Measurements from ENCODE around the gene NKD1.

Gene NKD1

DNA sequence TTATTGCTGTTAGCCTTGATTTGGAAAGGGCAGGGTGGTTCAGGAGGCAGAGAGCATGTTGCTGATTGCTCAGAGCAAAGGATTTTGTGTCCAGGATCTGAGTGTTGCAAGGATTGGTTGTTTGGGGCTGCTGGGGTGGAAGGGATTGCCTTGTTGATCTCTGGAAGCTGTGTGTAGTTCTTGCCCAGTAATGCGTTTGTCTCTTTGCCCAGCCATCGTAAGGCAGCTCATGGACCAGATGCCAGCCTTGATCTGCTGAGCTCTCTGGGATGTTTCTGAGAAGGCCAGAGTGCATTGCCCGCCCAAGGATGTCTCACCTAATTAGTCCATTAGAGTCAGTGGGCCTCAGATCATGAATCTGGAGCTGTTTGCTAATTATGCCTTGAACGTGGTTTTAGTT lies 33.6 kb downstream of the NKD1 start:
- DNase-seq, result no peak

GRCh38 chr16:50583211-50583610 lies 35.0 kb downstream of the NKD1 start:
- DNase-seq, result no peak

DNA sequence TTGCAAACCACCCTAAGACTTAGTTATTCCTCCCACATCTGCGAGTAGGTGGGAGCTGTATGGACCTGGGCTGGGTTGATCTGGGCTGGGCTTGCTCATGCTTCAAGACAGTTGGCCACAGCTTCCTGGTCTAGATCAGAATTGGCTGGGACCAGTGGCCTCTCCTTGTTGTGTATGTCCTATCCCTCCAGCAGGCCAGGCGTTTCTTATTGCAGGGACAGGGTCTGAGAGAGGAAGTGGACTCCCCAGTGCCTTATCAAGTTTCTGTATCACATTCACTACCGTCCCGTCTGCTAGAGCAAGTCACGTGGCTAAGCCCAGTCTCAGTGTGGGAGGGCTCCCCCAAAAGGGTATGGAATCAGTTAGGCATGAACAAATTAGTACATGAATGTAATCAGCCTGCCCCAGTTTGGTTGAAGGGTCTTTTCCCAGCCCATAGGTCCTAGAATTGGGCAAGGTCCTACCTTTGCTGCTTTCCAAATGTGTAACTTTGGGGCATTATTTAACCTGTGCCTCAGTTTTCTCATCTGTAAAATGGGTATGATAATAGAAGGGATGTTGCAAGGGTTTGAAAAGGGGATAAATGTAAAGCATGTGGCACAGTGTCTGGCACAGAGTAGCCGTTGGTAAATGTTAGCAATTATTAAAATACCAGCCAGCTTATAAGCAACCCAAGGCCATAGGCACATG lies 36.0 kb downstream of the NKD1 start:
- no peak for DNase-seq

DNA sequence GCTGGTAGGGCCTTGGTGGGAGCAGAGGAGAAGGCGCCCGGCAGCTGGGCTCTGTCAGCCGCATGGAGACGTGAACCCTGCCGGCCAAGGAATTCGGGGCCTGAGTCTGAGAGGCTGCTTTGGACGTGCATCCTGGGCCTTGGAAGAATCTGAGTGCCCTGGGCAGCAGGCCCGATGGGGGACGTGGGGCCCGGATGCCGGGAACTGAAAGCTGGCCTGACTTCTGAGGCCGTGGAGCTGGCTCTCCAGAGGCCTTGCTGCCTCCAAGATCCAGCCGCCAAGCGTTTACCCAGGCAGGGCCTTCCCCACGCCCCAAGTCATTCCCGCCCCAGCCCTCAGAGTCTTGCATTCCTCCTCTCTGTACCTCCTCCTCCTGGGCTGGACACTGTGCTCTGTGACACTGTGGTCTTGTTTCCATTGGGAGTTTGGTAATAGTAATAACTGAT lies 37.2 kb downstream of the NKD1 start:
- DNase-seq, result no peak

- no peak for DNase-seq
These were observed 39.3 kb downstream of the NKD1 start for GRCh38 chr16:50587543-50587942.

GRCh38 chr16:50588276-50588675 lies 40.1 kb downstream of the NKD1 start:
- DNase-seq, result no peak

DNA sequence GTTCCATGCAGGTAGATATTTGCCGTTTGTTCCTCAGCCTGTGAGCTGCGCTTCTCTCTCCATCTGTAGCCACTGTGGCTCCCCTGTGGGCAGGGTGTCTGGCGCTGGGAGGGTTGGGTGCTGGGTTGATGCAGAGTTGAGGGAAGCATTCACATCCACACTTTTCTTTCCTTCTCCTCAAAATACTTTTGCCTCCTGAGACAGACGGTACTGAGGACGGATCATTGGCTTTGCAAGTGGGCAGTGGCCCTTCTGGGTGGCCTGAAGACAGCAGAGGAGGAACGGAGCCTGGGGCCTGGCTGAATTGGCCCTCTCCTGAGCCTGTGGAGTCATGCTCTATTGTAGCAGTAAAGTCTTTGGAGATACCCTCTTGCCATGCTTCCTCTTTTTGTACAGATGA lies 43.0 kb downstream of the NKD1 start:
- DNase-seq, result no peak

GRCh38 chr16:50591800-50592771 lies 43.9 kb downstream of the NKD1 start:
- no peak for DNase-seq

- DNase-seq, result no peak
These were observed 44.8 kb downstream of the NKD1 start for GRCh38 chr16:50592996-50593395.

- no peak for DNase-seq
These were observed 45.4 kb downstream of the NKD1 start for GRCh38 chr16:50593410-50594150.

DNA sequence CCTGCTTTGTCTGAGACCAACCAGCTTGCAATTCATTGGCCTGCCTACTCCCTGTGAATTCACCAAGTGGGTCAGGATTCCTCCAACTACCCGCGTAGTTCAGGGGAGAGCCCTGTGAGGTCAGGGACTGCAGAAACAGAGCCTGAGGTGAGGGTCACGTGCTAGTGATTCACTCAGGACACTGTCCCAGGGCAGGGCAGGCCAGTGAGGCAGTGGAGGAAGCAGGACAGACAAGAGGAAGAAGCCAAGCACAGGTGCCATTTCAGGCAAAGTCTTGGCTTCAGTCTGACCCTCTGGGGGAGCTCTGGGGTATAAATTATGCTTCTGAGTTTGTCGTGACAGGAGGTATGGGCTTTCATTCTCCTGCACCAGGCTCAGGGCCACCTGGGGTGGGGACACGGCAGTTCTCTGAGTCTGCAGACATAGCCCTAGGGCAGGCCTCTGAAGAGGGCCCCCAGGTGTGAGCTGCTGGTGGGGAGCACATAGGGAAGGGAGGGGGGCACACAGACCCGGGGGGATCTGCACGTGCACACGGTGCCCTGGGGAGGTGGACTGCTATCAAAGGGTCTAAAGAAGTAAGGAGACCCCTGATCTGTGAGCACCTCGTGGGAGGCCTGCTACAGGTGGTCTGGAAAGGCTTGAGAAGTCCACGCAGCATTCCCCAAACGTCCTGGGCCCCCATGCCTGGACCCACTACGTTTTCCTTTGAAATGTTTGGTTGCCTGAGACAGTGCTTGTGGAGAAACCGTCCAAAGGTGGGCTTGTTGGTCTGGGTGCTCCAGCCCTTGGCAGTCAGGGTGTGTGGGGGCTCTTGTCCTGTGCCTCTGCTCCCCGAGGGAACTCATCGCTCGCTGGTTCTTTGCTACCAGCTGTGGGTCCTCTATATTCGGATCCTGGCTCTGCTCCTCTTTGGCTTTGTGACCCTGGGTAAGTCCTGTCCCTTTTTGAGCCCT lies 46.4 kb downstream of the NKD1 start:
- DNase-seq, result no peak

DNA sequence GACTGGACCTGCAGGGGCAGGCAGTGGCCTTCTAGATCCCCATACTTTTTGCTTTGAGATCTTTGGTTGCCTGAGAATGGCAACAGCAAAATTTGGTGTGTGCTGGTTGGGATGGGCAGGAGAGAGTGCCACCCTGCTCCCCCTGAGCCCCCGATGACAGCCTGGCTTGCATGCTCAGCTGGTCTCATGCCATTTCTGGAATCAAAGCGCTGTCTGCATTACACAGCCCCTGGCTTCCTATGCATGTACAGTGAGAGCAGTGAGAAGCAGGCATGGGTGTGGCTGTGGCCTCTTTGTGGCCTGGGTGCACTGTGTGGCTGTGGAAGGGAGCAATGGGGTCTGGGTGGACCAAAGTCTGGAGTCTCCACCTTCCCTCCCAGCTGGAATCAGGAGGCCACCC lies 47.7 kb downstream of the NKD1 start:
- DNase-seq, result no peak

DNA sequence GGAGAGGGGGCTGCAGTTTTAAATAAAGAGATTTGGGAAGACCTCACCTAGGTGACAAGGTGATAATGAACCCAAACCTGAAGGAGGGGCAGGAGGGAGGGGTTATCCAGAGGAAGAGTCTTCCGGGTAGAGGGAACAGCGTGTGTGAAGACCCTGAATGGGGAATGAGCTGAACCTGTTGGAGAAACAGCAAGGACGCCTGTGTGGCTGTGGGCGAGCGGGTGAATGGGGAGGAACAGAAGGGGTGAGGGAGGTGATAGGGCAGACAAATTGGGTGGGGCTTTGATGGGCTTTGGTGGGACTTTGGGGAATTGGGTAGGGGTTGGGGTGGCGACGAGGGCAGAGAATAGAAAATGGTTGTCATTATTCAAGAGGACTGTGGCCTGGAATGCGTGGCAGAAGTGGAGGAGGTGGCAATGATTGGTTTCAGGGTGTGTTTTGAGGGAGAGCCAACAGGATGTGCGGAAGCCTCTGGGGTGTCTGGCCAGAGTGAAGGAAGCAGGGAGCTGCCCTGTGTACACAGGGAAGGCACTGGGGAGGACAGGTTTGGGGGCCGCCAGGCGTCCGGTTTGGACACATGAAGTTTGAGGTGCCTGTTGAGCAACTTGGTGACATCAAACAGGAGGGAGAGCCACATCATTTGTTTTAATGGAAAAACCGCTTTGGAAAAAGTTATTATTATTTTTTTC lies 48.7 kb downstream of the NKD1 start:
- DNase-seq, result no peak

- no peak for DNase-seq
These were observed 49.5 kb downstream of the NKD1 start for GRCh38 chr16:50597563-50598255.

DNA sequence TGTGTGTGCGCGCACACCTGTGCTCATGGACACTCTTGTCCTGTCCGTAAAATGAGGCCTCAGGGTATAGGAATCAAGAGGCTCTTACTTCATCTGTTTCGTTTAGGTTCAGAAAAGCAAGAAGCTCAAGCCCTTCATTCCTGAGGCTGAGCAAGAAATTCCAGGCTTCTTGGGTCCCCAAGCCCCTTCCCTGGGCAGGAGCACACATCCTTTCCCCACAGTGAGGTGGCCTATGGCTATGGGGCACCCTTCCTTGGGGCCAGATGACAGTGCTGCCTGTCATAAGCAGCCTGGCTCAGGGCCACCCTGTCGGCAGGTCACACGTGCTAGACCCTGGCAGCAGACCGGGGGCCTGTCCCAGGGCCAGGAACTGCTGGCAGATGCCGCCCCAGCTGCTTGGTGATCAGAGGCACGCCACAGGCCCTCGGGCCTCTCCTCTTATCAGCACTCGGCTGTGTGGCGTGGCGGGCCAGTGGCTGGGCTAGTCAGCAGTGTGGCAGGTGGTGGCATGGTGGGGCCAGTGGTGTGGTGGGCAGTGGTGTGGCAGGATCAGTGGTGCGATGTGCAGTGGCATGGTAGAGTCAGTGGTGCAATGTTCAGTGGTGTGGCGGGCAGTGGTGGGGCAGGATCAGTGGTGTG lies 50.2 kb downstream of the NKD1 start:
- DNase-seq, result no peak

DNA sequence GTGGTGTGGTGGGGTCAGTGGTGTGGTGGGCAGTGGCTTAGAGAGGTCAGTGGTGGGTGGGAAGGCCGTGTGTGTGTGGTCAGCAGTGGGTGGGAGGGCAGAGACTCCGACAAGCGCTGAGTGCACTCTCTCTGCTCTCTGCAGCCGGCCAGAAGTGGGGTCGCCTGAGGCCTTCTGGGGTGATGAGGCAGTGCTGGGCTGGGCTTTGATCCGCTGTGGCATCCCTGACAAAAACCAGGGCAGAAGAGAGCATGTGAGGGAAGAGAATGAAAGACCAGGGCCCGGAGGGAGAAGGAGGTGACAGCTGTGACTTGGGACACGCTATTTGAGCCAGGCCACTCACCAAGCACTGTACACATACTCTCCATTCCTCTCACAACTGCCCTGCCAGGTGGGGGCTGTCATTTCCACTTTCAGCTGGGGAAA lies 50.8 kb downstream of the NKD1 start:
- no peak for DNase-seq

DNA sequence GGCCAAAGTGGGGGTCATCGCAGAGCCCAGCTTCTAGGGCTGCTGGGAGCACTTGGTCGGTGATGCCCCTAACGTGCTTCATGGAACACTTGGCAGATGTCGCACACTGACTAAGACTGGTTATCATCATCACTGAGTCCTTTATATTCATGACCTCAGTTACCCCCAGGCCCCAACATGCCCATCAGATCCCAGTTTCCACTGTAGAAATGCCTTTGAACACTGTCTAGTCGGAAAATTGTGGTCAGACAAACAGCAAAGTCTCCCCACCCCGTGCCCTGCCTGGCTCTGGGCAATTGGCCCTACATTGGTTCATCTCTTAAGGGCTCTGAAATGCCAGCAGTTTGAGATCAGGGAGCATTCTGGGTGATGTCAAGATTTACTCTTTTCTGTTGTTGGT lies 51.3 kb downstream of the NKD1 start:
- DNase-seq, result no peak

- no peak for DNase-seq
These were observed 52.5 kb downstream of the NKD1 start for GRCh38 chr16:50600582-50601283.

GRCh38 chr16:50601341-50601740 lies 53.1 kb downstream of the NKD1 start:
- no peak for DNase-seq

DNA sequence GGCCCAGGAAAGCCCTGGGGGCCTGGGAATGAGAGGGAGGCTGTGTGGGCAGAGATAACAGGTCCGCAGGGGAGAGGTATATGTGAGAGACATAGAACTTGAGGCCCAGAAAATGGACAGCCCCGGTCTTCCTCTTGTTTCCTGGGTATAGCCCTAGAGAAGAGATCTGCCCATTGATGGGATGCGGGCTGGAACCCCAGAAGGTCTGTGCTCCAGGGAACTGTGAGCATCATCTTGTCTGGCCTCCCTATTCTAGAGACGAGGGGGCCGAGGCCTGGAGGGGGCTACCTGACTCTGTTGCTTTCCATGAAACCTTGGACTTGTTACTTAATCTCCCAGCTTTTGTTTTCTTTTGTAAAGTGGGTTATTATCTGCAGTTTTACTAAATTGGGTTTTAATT lies 53.9 kb downstream of the NKD1 start:
- no peak for DNase-seq

All from CD4-positive, alpha-beta T cell treated with Interferon alpha-2 for 1 hour (primary cell).